ENCODE data around the gene TBC1D22A.

DNA sequence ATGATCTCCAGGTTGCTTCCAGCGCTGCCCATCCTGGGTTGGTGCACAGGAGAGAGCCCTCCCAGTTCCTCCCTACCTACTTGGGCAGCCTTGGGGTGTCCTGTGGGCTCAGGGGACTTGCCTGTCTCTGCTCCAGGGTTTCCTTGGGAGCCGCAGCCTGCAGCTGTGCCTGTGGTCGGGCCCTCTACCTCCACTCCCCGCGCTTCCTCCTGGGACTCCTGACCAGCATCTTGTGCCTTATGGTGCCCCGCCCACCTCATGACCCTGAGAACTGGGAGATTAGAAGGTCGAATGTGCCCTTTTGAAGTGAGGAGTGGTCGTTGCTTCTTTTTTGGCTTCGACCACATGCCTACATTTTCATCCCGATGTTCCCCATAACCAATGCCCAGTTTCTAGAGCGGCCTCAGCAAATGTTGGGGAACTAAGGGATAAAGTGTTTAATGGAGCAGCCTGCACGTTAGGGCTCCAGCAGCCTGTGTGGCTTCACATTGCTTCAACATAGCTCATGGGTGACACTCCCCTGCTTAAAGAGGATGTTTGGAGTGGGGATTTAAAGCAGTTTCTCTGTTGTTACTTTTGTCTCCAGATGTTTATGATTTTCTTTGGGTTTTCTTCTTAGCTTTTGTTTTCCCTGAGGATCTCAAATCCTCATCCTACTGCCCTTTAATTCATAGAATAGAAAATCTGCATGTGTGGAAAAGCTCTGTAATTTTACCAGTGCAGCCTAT lies 248.8 kb downstream of the TBC1D22A start:
- TF ChIP-seq CTCF (IDR thresholded peaks at IDR 0.05) (no peak), POLR2A (IDR thresholded peaks at IDR 0.05) (no peak), EP300 (IDR thresholded peaks at IDR 0.05; ENCODE audit: low read depth) (no peak)

All from transverse colon (tissue), 3 donors.